Epithelial cell of proximal tubule (primary cell): Measurements from ENCODE around the gene CYB5R3. TPM values are rescaled to one million over a fixed set of nuclear protein-coding genes. Genes with fewer than 3 reads are reported as not detected.

ENCODE experiments used
- DNase-seq: peaks from one replicate; pipeline ENCODE4 v3.0.0-alpha.2; 2011; ENCODE audit warnings: low read depth
- H3K4me3 ChIP-seq: 2 replicates; pipeline ENCODE4 v1.5.1; 2011; ENCODE audit warnings: low read depth, mild to moderate bottlenecking, low read length
- total RNA-seq: library from RNA; depleted of rRNA; stranded (reverse); fragments of >200 nt; gene quantifications from 2 replicates; pipeline ENCODE4 v1.2.3, GENCODE V29; 2015
- TF ChIP-seq, protein P1 (sequence below): conservative IDR thresholded peaks from 2 replicates; pipeline ENCODE4 v1.5.1; 2012; ENCODE audit warnings: low read depth, mild to moderate bottlenecking, low read length

Gene CYB5R3
- total RNA-seq, 1 donor from 2014 or later = 122 TPM

GRCh38 chr22:42648017-42648367 is 1.2 kb downstream of the CYB5R3 start:
- TF ChIP-seq, protein P1, sequence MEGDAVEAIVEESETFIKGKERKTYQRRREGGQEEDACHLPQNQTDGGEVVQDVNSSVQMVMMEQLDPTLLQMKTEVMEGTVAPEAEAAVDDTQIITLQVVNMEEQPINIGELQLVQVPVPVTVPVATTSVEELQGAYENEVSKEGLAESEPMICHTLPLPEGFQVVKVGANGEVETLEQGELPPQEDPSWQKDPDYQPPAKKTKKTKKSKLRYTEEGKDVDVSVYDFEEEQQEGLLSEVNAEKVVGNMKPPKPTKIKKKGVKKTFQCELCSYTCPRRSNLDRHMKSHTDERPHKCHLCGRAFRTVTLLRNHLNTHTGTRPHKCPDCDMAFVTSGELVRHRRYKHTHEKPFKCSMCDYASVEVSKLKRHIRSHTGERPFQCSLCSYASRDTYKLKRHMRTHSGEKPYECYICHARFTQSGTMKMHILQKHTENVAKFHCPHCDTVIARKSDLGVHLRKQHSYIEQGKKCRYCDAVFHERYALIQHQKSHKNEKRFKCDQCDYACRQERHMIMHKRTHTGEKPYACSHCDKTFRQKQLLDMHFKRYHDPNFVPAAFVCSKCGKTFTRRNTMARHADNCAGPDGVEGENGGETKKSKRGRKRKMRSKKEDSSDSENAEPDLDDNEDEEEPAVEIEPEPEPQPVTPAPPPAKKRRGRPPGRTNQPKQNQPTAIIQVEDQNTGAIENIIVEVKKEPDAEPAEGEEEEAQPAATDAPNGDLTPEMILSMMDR = no peak
- peak overlapping the region; percentile 86 for H3K4me3 ChIP-seq
- no peak for DNase-seq

GRCh38 chr22:42646569-42647525 is 2.3 kb downstream of the CYB5R3 start:
- TF ChIP-seq, protein P1 = no peak
- DNase-seq = no peak
- H3K4me3 ChIP-seq = peak overlapping the region; percentile 37

- no peak for DNase-seq
- peak overlapping the region; percentile 37 for H3K4me3 ChIP-seq
- TF ChIP-seq, protein P1 = no peak
These were observed 3.1 kb downstream of the CYB5R3 start for GRCh38 chr22:42645938-42646568.

GRCh38 chr22:42645341-42645937 is 3.8 kb downstream of the CYB5R3 start:
- H3K4me3 ChIP-seq = peak overlapping the region; percentile 37
- no peak for DNase-seq
- TF ChIP-seq, protein P1 = no peak

GRCh38 chr22:42644422-42645340 is 4.5 kb downstream of the CYB5R3 start:
- no peak overlapping the region for H3K4me3 ChIP-seq
- DNase-seq = no peak
- TF ChIP-seq, protein P1 = no peak

DNA sequence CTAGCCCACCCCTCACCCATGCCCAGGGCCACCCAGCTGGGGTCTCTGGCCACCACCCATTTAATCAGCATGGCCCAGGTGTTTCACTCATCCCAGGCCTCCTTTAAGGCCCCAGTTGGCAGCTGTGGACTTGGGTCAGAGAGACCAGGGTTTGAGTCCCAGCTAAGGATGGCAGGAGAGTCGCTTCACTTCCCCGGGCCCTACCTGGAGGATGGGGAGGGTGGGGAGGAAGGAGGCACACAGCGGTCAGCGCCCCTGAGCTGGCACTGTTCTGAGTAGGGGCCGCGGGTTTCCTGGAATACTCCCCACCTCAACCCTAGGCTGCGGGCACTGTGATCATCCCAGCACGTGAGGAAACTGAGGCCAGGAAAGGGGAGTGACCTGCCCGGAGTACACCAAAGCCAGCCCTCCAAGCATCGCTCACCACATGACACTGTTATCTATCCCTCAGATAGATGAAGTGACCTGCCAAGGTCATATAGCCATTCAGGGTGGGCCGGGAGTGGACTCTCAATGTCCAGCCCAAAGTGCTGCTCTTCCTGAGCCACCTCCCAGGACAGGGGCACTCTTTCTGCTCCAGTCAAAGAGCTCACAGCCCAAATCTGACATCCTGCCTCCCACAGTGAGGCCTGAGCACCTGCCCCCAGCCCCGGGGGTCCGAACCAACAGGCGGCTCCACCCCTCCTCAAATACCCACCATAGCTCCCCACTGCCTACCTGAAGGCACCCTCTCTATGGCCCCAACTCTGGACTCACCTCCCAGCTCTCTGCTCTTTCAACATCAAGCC is 5.4 kb downstream of the CYB5R3 start:
- no peak overlapping the region for H3K4me3 ChIP-seq
- TF ChIP-seq, protein P1 = no peak
- DNase-seq = no peak
